Inflammatory macrophage treated with lipopolysaccharide for 4 hours (primary cell): ENCODE results near the gene DCDC2.
"Not testable (repeated sequence)": the region's sequence is repeated elsewhere in the genome, so short reads cannot be mapped to it uniquely, and the experiment has no call there.

Experiments
- DNase-seq: peaks from one replicate; pipeline ENCODE4 v3.0.0-alpha.2; 2020

Gene DCDC2

DNA sequence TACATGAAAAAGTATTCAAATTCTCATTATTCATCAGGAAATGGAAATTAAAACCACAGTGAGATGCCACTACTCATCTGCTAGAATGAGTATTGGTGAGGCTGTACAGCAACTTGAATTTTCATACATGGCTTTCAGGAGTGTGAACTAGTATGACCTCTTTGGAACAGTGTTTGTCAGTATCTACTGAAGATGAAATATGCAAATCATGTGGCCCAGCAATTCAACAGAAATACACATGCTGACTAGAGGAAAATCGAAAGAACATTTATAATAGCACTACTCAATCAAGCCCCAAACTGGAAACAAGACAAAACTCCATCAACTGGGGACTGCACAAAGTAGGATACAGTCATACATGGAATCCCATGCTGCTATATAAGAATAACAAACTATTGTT lies 102.2 kb downstream of the DCDC2 start:
- no peak for DNase-seq

DNA sequence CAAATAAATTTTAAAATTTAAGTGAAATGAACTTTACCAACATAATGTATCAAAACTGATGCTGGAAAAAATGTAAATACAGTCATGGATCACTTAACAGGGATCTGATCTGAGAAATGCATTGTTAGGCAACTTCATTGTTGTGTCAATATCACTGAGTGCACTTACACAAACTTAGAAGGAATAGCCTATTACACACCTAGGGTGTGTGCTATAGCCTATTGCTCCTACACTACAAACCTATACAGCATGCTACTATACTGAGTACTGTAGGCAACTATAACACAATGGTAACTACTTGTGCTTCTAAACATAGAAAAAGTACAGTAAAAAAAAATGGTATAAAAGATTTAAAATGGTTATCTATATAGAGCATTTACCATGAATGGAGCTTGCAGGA lies 104.5 kb downstream of the DCDC2 start:
- DNase-seq: no peak

DNA sequence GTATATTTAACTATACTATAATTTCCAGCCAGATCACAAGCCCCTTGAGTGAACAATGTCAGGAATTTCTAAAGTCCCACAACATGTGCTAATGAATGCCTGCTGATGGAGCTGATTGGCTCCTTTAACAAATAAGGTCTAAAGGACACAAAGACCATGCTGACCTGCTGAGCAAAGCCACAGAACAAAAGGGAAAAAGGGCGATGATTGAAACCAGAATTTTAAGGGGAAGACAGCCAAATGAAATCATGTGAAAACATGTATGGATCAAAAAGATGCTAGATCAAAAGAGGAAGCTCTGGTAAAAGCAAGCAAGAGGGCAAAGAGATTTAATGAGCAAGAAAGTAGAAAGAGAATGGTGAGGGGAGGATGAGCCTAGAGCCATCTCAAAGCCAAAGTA lies 105.6 kb downstream of the DCDC2 start:
- no peak for DNase-seq

DNA sequence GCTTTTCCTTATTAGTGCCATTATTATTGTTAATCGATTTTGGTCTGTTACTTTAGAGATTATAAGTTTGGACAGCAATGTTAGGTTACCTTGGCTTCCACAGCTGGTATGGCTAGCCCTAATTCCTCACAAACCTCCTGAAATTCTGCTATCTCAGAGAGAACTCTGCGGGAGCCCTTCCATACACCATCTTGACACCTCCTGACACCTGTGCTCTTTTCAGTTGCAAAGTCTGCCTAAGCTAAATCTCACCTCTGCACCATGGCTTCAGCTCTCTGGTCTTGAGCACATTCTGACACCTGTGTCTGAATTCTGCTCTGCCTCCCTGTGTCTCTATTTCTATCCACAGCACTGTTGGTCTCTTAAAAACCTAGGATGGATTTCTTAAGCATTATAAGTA lies 106.5 kb downstream of the DCDC2 start:
- no peak for DNase-seq

DNA sequence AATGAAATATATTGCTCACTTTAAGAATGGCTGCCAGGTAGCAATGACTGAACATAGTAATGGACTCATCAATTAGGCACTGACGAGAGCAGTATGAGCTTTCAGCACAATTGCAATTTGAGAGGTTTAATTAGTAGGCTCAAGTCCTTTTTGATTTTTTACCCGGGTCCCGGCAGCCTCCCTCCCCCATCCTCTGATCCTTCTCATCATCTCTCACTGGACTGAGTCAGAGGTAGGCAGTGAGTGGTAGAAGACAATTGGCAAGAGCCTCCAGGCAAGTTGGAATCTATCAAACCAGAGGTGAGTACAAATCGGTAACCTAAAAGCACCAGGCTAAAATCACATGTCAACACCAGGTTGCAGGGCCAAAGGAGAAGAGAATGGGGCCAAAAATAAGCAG lies 107.9 kb downstream of the DCDC2 start:
- no peak for DNase-seq

DNA sequence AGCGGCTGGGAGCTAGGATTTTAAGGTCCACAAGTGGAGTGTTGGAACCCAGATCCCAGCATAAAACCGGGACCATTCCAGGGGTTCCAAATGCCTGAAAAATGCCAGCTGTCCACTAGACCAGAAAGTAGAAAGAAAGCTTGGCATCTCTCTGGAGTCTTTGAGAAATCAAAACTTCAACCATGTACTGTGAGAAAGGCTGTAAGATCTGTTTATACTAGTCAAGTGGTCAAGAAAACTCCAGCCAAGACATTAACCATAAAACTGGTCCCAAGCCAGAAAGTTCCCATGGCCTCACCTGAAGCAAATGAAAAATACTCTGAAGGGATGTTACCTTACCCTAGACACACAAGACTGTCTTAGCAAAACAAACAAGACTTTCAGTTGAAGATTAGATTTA lies 112.6 kb downstream of the DCDC2 start:
- DNase-seq: no peak

DNA sequence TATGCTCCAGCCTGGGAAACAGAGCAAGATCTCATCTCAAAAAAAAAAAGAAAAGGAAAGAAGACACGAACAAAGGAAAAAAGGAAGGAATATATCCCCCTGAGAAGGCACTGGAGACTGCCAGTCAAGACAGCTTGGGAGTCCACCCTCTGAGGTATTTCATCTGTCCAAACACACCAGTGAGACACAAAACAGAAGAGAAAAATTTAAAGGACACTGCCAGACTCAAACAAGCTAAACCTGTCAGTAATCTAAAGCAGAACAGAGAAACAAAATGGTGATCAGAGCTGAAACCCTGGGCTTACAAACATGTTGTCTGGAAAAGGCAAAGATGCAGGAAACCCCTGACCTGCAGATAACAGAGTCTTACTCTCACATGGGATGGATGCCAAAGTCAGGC lies 114.9 kb downstream of the DCDC2 start:
- DNase-seq: no peak

DNA sequence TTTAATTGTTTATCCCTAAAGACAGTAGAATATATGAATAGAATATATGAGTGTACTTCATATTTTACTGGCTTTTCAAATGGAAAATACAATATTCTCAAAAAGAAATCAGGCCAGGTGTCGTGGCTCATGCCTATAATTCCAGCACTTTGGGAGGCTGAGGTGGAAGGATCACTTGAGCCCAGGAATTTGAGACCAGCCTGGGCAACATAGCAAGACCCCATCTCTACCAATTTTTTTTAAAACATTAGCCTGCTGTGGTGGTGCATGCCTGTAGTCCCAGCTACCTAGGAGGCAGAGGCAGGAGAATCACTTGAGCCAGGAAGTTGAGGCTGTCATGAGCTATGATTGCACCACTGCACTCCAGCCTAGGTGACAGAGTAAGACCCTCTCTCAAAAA lies 116.1 kb downstream of the DCDC2 start:
- DNase-seq: not testable (repeated sequence)

DNA sequence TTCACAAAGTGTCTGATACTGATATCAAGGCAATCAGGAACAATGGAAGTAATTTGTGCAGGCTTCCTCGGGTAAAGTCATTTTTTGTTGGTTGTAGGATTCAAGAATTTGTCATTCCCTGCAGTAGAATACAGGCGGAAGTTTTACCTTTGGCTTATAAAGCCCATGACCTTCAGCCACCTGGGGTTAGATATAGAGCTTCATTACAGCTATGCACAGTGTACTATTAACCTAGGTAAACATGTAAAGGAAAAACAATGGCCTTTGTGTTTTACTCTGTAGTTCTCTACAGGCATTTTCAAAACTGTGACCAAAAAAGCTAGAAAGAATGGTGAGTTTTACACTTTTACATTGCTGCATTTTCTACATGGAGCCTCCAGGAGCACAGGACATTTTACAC lies 116.9 kb downstream of the DCDC2 start:
- no peak for DNase-seq

DNA sequence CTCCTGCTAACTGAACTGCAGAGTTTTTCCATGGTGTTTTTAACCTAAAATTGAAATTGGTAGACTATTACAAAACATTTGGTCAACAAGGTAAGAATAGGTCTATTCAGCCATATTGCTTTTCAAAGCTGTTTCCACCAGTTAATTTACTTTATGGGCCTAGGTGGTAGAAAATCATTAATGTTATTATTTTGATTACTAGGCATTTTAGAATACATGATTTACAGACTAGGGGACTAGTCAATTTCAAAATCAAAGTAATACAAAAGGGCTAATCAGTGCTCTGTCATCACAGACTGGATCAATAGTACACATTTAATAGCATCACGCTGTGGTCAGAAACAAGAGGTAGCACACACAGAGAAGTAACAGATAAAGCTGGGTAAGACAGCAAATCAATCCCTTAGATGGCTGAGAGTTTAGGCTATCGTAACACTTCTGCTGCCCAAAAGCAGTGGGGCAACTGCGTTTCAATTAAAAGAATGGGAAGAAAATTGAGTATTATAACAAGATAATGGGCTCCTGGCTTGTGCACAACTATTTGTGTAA lies 117.4 kb downstream of the DCDC2 start:
- no peak for DNase-seq

DNA sequence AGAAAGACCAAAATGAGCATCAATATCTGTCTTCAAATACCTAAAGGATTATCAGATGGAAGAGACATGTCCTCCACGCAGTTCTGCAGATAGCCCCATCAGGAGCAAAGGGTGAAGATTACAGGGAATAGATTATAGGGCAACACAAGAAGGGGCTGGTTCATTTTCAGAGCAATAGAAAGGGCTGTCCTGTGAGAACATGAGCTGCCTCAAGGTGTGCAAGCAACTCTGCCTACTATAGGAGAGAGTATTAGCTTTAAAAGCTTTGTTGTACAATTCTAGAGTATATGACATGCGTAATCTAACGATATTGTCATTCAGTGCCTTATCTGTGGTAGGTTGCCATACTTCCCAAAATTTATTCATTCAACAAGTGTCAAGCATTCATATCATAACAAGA lies 119.2 kb downstream of the DCDC2 start:
- DNase-seq: no peak

DNA sequence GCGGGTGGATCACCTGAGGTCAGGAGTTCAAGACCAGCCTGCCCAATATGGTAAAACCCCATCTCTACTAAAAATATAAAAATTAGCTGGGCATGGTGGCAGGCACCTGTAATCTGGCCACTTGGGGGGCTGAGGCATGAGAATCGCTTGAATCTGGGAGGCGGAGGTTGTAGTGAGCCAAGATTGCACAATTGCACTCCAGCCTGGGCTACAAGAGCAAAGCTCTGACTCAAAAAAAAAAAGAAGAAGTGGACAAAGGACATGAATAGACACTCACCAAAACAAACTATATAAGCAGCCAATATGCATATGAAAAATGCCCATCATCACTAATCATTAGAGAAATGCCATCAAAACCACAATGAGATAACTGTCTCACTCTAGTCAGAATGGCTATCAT lies 121.1 kb downstream of the DCDC2 start:
- peak; percentile 79 for DNase-seq

DNA sequence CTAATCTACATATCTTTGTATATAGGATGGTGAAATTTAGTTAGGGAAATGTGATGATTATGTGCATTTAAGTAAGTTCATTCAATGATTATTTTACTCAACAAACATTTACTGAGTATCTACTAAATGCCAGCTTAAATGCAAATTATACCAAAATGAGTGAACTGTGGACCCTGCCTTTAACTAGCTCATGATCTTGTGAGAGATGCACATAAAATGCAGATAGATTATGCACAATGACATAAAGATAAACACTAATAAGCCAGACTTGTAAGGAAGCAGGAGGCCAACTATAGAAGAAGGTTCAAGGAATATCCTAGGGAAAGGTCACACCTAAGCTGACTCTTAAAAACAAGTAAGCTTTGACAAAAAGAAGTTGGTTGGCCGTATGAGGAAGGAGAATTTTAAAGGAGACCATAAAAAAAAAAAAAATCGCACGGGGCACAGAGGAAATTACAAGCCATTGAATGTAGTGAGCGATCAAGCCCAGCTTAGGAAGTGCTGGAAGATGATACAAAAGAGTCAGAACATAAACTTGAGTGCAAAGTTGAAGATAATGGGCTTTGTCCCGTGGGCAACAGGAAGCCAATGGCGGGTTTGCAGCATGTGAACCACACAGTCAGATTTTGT lies 123.9 kb downstream of the DCDC2 start:
- DNase-seq: no peak

DNA sequence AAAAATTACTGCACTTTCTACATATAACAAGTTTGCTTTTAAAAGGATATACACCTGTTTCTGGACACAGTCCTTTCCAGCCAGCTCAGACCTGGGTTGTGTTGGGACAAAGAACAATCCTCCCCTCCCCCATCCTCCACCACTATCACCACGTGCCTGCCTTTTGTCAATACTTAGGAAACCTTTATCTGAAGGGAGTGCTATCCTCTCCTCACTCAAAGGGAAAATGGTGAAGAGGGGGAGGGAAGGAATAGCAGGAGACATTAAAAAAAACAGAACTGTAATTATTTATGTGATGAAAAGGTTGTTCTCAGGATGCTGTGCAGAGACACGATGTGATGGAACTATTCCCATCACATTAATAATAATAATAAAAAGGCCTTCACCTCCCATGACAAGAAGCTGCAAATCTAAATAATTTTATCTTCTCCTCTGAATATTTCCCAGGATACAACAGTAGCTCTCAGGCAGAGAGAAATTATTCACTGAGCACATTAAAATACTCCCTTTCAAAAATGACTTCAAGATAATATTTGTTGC lies 126.4 kb downstream of the DCDC2 start:
- DNase-seq: no peak

DNA sequence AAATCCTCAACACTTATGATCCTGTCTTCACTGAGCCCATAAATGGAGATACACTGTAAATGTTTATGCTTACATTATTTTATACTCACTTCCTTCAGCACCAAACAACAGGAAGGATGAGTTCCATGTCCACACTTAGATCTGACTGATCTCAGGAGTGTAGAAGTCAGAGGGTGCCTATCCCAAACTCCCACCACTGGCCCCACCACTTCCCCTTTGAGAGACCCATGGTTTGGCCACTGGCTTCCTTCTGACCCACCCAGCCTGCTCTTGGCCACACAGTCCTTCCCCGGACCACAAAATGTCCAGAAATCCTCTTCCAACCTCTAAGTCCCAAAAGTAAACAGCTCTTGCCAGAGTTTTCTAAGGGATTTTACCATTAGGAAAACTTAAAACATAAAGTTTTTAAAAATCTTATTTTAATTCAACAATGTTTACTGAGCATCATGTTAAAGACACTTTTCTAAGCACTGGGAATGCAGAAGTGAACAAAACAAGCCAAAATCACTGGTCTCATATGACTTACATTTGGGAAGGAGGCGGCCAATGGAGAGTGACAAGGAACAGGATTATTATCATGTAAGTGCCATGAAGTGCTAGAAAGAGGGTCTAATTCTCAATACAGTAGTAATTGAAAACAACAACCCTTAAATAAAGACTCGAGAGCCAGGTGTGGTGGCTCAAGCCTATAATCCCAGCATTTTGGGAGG lies 128.0 kb downstream of the DCDC2 start:
- peak; percentile 83 for DNase-seq

DNA sequence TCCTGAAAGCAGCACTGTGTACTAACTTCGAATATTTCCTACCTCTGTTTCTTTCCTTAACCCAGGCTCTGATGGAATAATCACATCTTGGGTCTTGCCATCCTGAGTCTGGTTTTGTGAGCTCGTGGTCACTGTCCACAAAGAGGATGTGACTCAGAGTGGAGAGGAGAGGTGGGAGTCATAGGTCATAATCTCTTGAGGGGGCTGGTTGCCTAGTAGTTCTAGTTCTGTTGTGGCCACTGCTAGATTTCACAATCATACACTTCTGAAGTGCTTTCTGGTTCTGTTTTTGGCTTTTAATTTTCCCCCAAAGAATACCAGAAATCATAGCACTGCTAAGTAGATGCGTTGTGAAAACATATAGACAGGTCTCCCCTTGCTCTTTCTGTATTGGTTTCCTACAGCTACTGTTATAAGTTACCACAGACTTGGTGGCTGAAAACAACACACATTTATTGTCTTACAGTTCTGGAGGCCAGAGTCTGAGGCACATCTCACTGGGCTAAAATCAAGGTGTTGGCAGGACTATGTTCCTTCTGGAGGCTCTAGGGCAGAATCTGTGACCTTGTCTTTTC lies 129.1 kb downstream of the DCDC2 start:
- DNase-seq: peak; percentile 96

DNA sequence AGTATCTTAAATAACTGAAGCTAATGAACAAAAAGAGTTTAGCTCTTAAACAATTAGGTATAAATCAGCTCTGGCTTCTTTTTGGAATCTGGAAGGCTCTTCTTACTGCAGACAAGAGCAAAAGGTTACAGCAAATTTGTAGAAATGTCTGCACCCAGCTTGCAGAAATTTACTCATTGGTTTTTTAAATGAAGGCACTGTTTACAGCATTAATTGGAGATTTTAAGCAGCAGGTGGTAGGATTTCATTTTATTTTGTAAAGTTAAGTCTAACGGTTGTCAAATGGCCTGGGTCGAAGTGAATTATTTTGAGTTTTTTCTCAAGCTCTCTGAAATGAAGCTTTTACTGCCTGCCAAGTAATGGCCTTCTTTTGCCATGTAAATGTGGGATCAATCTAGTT lies 129.7 kb downstream of the DCDC2 start:
- no peak for DNase-seq

DNA sequence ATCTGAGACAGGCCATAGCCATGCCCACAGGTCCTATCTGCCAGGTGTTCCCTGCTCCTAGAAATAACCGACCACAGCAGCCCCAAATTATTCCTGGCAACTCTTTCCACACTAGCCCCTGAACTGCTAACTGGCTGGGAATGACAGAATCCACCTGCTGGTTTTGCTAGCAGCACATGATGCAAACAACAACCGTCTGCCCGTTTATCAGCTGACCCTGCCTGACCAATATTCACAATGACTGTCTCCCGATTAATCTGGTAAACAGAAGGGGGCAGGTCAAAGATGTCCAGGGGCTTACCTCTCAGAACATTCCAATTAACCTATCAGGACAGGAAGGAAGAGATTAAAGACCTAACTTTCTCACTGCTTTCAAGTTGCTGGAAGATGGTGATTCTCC lies 130.3 kb downstream of the DCDC2 start:
- DNase-seq: no peak

DNA sequence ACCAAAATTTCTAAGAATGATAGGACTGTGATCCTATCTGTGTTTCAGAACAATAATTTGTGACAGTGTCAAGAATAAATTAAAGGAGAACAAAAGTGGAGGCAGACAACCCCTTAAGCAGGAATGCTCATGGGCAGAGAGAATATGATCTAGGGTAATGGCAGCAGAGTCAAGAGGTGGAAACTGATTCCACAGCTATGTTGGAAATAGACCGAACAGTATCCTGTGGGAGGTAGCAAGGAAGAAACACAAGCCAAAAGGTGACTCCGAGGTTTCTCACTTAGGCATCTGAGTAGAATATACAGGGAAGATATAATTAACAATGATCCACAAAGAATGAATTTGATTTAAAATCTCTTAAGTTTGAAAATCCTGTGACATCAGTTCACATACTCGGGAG lies 131.3 kb downstream of the DCDC2 start:
- DNase-seq: no peak

DNA sequence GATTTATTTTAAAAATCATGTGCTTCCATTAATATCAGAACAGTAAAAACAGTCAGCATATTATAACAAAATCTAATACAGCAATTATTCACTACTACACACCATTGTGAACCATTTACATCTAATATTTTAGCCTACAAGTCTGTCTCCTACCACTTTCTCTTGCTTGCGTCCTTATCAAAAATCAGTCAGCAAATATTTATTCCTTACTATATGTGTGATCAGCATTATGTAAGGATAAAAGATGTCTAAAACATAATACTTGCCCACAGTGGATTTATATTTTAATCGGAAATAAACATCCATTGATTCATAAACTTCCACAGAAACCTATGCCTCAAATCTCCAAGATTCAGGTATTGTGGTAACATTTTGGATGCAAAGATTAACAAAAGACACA lies 132.0 kb downstream of the DCDC2 start:
- no peak for DNase-seq

DNA sequence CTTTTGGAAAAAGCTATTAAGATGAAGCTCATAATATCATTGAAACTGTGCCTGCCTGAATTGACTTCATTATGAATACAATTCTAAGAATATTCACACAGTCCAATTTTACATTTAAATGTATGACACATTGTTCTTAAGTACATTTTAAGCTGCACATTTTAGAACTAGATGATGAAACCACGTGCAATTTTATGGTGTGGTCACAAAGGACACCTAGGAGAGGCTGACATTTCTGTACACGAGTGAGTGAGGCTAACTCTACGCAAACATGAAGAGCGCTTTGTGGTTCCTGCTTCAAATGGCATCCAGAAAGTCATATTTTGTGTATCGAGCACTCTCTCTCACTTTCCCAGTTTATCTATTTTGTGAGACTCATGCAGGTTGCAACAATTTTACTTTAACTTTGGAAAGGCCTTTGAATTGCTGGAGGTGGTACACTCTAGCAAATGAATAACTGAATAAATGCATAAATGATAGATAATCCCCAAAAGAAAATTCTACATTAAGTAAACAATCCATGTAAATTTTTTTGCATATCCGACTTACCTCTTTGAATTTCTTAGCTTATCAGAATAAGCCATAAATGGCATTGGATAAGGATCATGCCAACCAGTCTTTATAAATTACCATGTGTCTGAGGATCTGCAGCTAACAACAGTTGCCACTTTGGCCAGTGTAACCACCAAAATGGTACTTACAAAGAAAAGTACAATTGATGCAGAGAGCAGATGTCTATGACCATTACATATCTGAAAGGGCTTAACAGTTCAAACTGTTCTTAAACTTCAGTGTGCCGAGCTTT lies 134.5 kb downstream of the DCDC2 start:
- no peak for DNase-seq

DNA sequence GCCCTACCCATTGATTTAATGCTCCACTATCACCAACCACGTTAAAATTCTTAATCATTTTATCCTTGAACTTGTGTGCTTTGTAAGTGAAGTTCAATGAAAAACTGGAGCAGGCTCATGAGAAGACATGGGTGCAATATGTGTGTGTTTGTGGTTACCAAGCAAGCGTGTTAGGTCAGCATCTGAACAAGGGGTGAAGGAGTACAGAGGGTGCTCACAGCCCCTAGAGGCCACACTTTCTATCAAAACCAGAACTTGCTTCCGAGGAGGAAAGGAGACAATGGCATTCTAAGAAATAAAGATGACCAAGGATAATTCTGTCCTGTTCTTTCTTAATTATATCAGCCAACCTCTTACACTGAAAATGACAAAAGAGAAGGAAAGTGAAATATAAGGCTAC lies 138.2 kb downstream of the DCDC2 start:
- no peak for DNase-seq

DNA sequence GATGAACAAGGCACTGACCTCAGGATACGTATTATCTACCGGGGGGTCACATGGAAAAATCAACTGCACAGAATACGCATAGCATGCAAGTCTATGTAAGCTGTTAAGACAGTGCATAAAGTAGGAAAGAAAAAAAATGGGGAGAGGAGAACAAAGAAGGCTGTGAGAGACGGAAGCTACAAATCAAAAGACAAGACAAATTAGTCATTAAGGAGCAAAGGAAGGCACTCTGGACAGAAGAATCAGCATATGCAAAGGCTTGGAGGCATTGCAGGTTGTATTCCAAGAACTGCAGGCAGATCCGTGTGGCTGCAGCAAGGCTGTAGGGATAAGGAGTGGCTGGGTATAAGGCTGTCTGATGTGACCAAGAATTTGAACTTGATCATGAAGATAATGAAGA lies 142.9 kb downstream of the DCDC2 start:
- no peak for DNase-seq
